GM23338 (cell line): Measurements from ENCODE around the gene CCDC85B. TPM values are rescaled to one million over a fixed set of nuclear protein-coding genes. Genes with fewer than 3 reads are reported as not detected.

Experiments
- ATAC-seq: fragments of 200-7000 bp; cut with Tn5 transposase; 3 replicates; pipeline ENCODE4 v1.9.1; 2020
- DNase-seq: peaks from one replicate; pipeline ENCODE4 v3.0.0-alpha.2; 2015; ENCODE audit warnings: low spot score
- H2AFZ ChIP-seq: fragments of 200-600 bp; sonication (generic); 2 replicates; pipeline ENCODE4 v1.8.0; 2016; ENCODE audit warnings: antibody characterized with exemption, mild to moderate bottlenecking, moderate library complexity
- H3F3A ChIP-seq: fragments of 200-600 bp; sonication (generic); replicated peaks from 2 replicates; pipeline ENCODE4 v1.8.0; 2017; ENCODE audit warnings: antibody characterized with exemption, mixed run types, low read depth
- H3K27ac ChIP-seq: fragments of 200-600 bp; sonication (generic); 2 replicates; pipeline ENCODE4 v1.6.1; 2016; ENCODE audit warnings: low read depth
- H3K27me3 ChIP-seq: fragments of 200-600 bp; sonication (generic); 2 replicates; pipeline ENCODE4 v1.8.0; 2016; ENCODE audit warnings: mild to moderate bottlenecking, mixed run types, moderate library complexity; ENCODE audit not compliant: insufficient read depth
- H3K36me3 ChIP-seq: fragments of 200-600 bp; sonication (generic); 2 replicates; pipeline ENCODE4 v1.8.0; 2016; ENCODE audit warnings: mild to moderate bottlenecking; ENCODE audit not compliant: insufficient read depth
- H3K4me1 ChIP-seq: fragments of 200-600 bp; sonication (generic); 2 replicates; pipeline ENCODE4 v1.8.0; 2016; ENCODE audit warnings: mild to moderate bottlenecking, moderate library complexity; ENCODE audit not compliant: insufficient read depth
- H3K4me2 ChIP-seq: fragments of 200-600 bp; sonication (generic); 2 replicates; pipeline ENCODE4 v1.7.1; 2017; ENCODE audit warnings: mixed run types
- H3K4me3 ChIP-seq: fragments of 200-600 bp; sonication (generic); 2 replicates; pipeline ENCODE4 v1.6.1; 2016; ENCODE audit warnings: mixed run types
- H3K79me2 ChIP-seq: fragments of 200-600 bp; sonication (generic); replicated peaks from 2 replicates; pipeline ENCODE4 v1.8.0; 2017; ENCODE audit warnings: mild to moderate bottlenecking; ENCODE audit not compliant: insufficient read depth
- H3K9me2 ChIP-seq: fragments of 200-600 bp; sonication (generic); 2 replicates; pipeline ENCODE4 v1.8.0; 2017; ENCODE audit not compliant: insufficient read depth
- H4K20me1 ChIP-seq: fragments of 200-600 bp; sonication (generic); replicated peaks from 2 replicates; pipeline ENCODE4 v1.8.0; 2017; ENCODE audit warnings: mild to moderate bottlenecking; ENCODE audit not compliant: insufficient read depth
- H3K27ac Mint-ChIP-seq: 2 replicates; pipeline ENCODE4 v1.8.0; 2020; ENCODE audit warnings: inconsistent platforms, mild to moderate bottlenecking, moderate library complexity, mixed read lengths
- H3K27me3 Mint-ChIP-seq: 3 replicates; pipeline ENCODE4 v1.8.0; 2022; ENCODE audit warnings: low read depth, mild to moderate bottlenecking, moderate library complexity, mixed read lengths, inconsistent platforms; ENCODE audit not compliant: insufficient read depth, poor library complexity
- H3K36me3 Mint-ChIP-seq: 3 replicates; pipeline ENCODE4 v1.8.0; 2021; ENCODE audit warnings: low read depth, mild to moderate bottlenecking, inconsistent platforms, moderate library complexity, mixed read lengths
- H3K4me1 Mint-ChIP-seq: 3 replicates; pipeline ENCODE4 v1.8.0; 2020; ENCODE audit warnings: mild to moderate bottlenecking, inconsistent platforms, mixed read lengths
- H3K4me3 Mint-ChIP-seq: 3 replicates; pipeline ENCODE4 v1.8.0; 2021; ENCODE audit warnings: moderate library complexity, mild to moderate bottlenecking, inconsistent platforms, mixed read lengths
- H3K9me3 Mint-ChIP-seq: 3 replicates; pipeline ENCODE4 v1.8.0; 2020; ENCODE audit warnings: moderate library complexity, mild to moderate bottlenecking, inconsistent platforms, mixed read lengths
- CREB1 ChIP-seq: fragments of 250-450 bp; sonication (Bioruptor Pico); IDR thresholded peaks from 2 replicates; pipeline ENCODE4 v1.5.0; 2020; ENCODE audit warnings: low read depth, mild to moderate bottlenecking, moderate library complexity
- CTCF ChIP-seq, 2 experiments: fragments of 200-600 bp in 1 of 2; sonication (generic) in 1 of 2; conservative IDR thresholded peaks; 2 replicates each; pipeline versions ENCODE4 v1.5.1 to v1.6.1; 2016 to 2017; ENCODE audit warnings: antibody characterized with exemption in 2 of 2, low read depth in 2 of 2, mild to moderate bottlenecking in 2 of 2, moderate library complexity in 1 of 2
- ETS1 ChIP-seq: IDR thresholded peaks from 2 replicates; pipeline ENCODE4 v1.6.1; 2016; ENCODE audit warnings: antibody characterized with exemption
- EZH2 ChIP-seq: fragments of 200-600 bp; sonication (generic); IDR thresholded peaks from one replicate; pipeline ENCODE4 v1.8.0; 2017; ENCODE audit warnings: antibody characterized with exemption, mild to moderate bottlenecking, low read depth; ENCODE audit not compliant: unreplicated experiment
- EZH2phosphoT487 ChIP-seq: fragments of 200-600 bp; sonication (generic); IDR thresholded peaks from one replicate; pipeline ENCODE4 v1.8.1; 2018; ENCODE audit warnings: antibody characterized with exemption; ENCODE audit not compliant: unreplicated experiment
- JUNB ChIP-seq: IDR thresholded peaks from one replicate; pipeline ENCODE4 v1.6.1; 2016; ENCODE audit warnings: antibody characterized with exemption; ENCODE audit not compliant: unreplicated experiment
- NANOG ChIP-seq: IDR thresholded peaks from 2 replicates; pipeline ENCODE4 v1.6.1; 2016; ENCODE audit warnings: antibody characterized with exemption, borderline replicate concordance
- POLR2AphosphoS5 ChIP-seq: IDR thresholded peaks from 2 replicates; pipeline ENCODE4 v1.6.1; 2016; ENCODE audit warnings: antibody characterized with exemption, low read depth
- REST ChIP-seq: IDR thresholded peaks from one replicate; pipeline ENCODE4 v1.6.1; 2018; ENCODE audit warnings: antibody characterized with exemption; ENCODE audit not compliant: unreplicated experiment
- STAT1 ChIP-seq: IDR thresholded peaks from one replicate; pipeline ENCODE4 v1.6.1; 2016; ENCODE audit warnings: antibody characterized with exemption; ENCODE audit not compliant: unreplicated experiment
- ZNF114 ChIP-seq: fragments of 250-450 bp; sonication (Bioruptor Pico); IDR thresholded peaks from 2 replicates; pipeline ENCODE4 v1.5.0; 2020; ENCODE audit warnings: mild to moderate bottlenecking, moderate library complexity
- ZNF331 ChIP-seq: fragments of 250-450 bp; sonication (Bioruptor Pico); IDR thresholded peaks from 2 replicates; pipeline ENCODE4 v1.5.0; 2020; ENCODE audit warnings: low read depth, mild to moderate bottlenecking, moderate library complexity
- ZNF462 ChIP-seq: fragments of 250-450 bp; sonication (Bioruptor Pico); IDR thresholded peaks from 2 replicates; pipeline ENCODE4 v1.5.0; 2020; ENCODE audit warnings: mild to moderate bottlenecking, moderate library complexity
- polyA plus RNA-seq: library from polyadenylated mRNA; unstranded; fragments of >200 nt; fragmentation: Nextera tagmentation; extraction: Ambion mirVana; gene quantifications from 2 replicates; pipeline ENCODE4 v1.2.1, GENCODE V29; 2016
- total RNA-seq: library from RNA; depleted of rRNA; stranded (reverse); fragments of >200 nt; shearing (Covaris generic); gene quantifications from 2 replicates; pipeline ENCODE4 v1.2.3, GENCODE V29; 2014

The CCDC85B gene
- total and polyA plus RNA-seq, 2 experiments from 2014 or later = 54.5 to 66.3 TPM

GRCh38 chr11:65886826-65887722 is 3.4 kb upstream of the CCDC85B start:
- H3K4me1 ChIP-seq = peaks cover 24% of the 10 kb centered on the region
- H3K36me3 Mint-ChIP-seq = peaks cover 45% of the 10 kb centered on the region
- H3K4me2 ChIP-seq = peak overlapping the region; percentile 89
- H3F3A ChIP-seq = peaks cover 39% of the 10 kb centered on the region
- peaks cover 14% of the 10 kb centered on the region; the same call in 1 of the 2 replicates for H3K36me3 ChIP-seq
- peaks cover 22% of the 10 kb centered on the region for H4K20me1 ChIP-seq
- H3K27ac ChIP-seq = peak overlapping the region; percentile 78; the same call in 1 of the 2 replicates
- peak overlapping the region; percentile 98 for H3K4me3 Mint-ChIP-seq
- peaks cover 31% of the 10 kb centered on the region for H3K4me1 Mint-ChIP-seq
- TF ChIP-seq ZNF114 (CRISPR knock-in tag) = no peak
- no peak for TF ChIP-seq CREB1 (CRISPR knock-in tag)
- no peak for TF ChIP-seq NANOG
- TF ChIP-seq EZH2 = no peak
- TF ChIP-seq ZNF331 (CRISPR knock-in tag) = no peak
- TF ChIP-seq REST = no peak
- TF ChIP-seq JUNB = no peak
- no peak for TF ChIP-seq CTCF (conservative IDR thresholded peaks at IDR 0.05; ENCODE audit: low read depth in 2 of 2)
- no peak for TF ChIP-seq EZH2phosphoT487
- TF ChIP-seq STAT1 = no peak
- TF ChIP-seq ETS1 = no peak
- no peak for TF ChIP-seq ZNF462
- TF ChIP-seq POLR2AphosphoS5 = no peak
- DNase-seq = no peak
- H3K27me3 Mint-ChIP-seq = peaks cover 32% of the 10 kb centered on the region
- H3K27ac Mint-ChIP-seq = peak overlapping the region; percentile 99
- no peaks in the 10 kb centered on the region for H3K9me2 ChIP-seq
- H3K79me2 ChIP-seq = peaks cover 12% of the 10 kb centered on the region
- peaks cover 2% of the 10 kb centered on the region; the same call in 1 of the 3 replicates for H3K9me3 Mint-ChIP-seq
- H3K4me3 ChIP-seq = peak overlapping the region; percentile 93
- H3K27me3 ChIP-seq = peaks cover 23% of the 10 kb centered on the region
- ATAC-seq = no peak
- H2AFZ ChIP-seq = peak overlapping the region; percentile 95; the same call in 1 of the 2 replicates
